GM18858 (cell line): Measurements from ENCODE around the gene KHDRBS1.
A peak's percentile ranks its signal among the peaks of the same experiment; 100 is the strongest.
"Not testable (repeated sequence)": the region's sequence is repeated elsewhere in the genome, so short reads cannot be mapped to it uniquely, and the experiment has no call there.

ENCODE experiments used
- ATAC-seq: cut with Tn5 transposase; IDR thresholded peaks from one replicate; pipeline ENCODE4 v1.9.1; 2021; ENCODE audit not compliant: unreplicated experiment

Gene KHDRBS1

DNA sequence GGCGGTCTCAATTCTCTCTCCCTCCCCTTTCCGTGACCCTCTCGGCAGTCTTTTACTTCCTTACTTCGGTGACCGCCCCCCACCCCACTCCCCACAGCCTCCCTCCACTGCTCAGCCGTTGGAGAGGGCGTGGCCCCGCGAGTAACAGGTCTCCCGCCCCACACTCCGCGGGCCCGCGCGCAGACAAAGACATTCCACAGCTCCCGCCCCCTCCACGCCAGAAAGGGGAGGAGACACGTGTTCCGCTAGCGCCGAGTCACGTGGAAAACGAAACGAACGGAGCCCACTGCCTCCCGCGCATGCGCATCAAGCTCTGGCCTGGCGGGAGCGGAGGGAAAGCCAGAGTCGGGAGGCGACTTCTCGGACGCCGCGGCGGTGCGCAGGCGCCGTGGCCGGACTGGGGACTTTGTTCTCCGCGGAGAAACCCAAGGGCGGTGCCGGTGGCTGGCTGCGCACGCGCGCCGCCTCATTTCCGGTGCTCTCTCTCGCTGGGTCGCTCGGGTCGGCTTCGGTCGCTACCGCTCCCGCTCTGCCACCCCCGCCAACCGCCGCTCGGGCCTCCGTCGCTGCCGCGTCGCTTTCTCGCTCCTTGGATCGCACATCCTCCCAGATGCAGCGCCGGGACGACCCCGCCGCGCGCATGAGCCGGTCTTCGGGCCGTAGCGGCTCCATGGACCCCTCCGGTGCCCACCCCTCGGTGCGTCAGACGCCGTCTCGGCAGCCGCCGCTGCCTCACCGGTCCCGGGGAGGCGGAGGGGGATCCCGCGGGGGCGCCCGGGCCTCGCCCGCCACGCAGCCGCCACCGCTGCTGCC is at the start of gene KHDRBS1:
KHDRBS1 (plus strand) TSS at position 483 of the 813 bp plus-strand sequence; CDS start at position 611, 128 bp downstream.
- peak; percentile 64 for ATAC-seq

- ATAC-seq, result no peak
Measured at GRCh38 chr1:31970873-31971272, 42.8 kb upstream of the KHDRBS1 start.

GRCh38 chr1:31976401-31976800 is 37.3 kb upstream of the KHDRBS1 start:
- no peak for ATAC-seq

DNA sequence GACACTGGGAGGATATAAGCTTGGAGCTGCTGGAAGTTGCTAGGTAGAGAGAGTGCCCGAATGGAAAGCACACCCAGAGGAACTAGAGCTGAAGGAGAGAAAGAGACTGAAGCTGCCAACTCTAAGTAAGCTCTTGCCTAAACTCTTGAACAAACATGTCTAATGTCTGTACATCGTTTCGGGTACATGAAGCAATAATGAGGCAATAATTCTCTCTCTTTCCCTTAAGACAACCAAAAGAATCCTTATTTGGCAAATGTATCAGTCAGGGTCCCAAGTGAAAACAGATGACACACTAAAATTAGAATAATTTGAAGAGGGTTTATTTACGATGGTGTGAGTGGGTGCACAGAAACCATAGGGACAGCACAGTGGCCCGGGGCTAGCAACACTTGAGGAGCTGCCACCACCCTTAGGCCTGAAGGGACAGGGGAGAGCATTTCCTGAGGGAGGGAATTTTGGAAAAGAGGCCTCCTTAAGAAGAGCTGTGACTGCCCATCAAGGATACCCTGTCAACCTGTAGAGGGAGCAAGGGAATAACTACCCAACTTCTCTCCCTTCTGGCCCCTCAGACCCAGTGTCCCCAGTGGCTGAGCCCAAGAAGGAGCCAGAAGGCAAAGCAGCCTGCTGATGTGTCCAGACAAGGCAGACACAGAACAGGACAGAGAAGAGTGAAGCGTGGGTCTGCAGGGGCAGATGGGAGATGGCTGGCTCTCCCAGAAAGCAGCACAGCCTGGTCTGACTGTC is 36.1 kb upstream of the KHDRBS1 start:
- no peak for ATAC-seq

DNA sequence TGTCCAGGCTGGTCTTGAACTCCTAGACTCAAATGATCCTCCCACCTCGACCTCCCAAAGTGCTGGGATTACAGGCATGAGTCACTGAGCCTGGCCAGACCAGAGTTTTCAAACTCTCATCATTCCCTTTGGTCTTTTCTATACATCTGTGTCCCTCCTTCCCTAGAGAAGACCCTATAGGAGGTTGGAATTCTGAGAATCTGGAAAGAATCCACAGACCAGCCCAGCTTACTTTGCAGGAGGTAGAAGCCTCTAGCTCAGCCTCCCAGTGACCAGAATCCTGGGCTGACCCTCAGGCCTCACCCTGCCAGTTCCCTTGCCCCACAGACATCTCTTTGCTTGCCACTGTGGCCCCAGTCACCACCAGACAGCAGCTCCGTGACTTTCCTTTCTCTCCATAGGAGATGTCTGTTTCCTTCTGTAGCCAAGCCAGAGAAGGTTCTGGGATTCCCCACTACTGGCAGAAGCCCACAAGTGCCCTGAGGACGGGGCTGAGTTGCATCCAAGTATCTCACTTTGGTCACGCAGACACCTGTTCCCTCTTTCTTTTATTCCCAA is 34.7 kb upstream of the KHDRBS1 start:
- ATAC-seq, result no peak

DNA sequence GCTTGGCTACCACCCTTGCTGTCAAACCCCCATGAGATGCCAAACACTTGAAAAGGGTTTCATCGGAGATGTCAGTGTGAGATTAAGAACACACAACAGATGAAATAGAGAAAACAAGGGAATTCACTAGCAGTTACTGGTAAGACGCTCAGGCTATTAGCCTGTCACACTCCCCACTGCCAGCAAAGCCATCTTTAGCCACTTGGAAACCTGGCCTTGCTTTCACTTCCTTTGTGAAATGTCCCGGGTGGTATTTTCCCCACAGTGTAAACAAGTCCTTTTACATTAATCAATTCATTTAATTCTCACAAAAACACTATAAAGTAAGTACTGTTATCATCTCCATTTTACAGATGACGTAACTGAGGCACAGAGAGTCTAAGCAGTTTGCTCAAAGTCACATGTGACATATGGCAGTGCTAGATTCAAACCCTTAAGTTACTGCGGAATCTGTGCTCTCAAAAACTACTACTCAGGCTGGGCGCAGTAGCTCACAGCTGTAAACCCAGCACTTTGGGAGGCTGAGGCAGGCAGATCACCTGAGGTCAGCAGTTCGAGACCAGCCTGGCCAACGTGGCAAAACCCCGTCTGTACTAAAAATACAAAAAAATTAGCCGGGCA is 32.7 kb upstream of the KHDRBS1 start:
- ATAC-seq, result no peak

- ATAC-seq, result no peak
Measured at GRCh38 chr1:31981456-31981839, 32.2 kb upstream of the KHDRBS1 start.

DNA sequence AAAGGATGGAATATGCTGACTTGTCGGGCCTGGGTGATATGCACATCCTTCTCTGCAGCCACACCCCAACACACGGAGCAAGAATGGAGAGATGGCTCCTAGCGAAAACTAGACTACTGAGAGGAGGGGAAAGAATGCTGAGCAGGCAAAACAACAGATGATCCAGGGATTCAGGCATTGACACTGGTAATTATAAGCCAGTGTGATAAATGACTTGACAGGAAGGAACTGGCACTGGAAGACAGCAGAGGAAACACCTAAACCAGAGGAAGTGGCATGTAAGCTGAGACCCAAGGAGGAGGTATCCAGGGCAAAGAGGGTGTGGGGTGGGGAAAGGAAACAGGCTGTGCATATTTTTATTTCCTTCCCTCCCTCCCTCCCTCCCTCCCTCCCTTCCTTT is 31.7 kb upstream of the KHDRBS1 start:
- ATAC-seq, result no peak

- no peak for ATAC-seq
Measured at GRCh38 chr1:31984419-31985347, 29.0 kb upstream of the KHDRBS1 start.

- no peak for ATAC-seq
Measured at GRCh38 chr1:31985430-31985829, 28.2 kb upstream of the KHDRBS1 start.

- ATAC-seq, result no peak
Measured at GRCh38 chr1:31987135-31987619, 26.5 kb upstream of the KHDRBS1 start.

DNA sequence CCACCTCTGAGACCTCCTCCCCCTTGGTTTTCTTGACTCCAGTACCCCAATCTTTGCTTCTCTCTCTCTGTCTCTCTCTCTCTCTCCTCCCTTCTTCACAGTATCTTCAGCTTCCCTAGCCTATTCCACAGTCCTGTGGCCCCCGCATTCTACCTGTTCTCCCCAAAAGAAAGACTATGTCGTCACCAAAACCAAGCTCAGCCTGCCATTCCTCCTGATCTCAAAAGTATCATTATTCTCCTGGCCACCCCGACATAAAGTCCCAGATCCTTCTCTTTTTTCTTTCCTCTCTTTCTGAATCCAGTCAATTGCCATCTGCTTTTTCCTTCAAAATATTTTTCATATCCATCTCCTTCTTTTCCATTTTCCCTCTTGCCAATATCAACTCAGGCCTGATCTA is 23.7 kb upstream of the KHDRBS1 start:
- ATAC-seq, result no peak

DNA sequence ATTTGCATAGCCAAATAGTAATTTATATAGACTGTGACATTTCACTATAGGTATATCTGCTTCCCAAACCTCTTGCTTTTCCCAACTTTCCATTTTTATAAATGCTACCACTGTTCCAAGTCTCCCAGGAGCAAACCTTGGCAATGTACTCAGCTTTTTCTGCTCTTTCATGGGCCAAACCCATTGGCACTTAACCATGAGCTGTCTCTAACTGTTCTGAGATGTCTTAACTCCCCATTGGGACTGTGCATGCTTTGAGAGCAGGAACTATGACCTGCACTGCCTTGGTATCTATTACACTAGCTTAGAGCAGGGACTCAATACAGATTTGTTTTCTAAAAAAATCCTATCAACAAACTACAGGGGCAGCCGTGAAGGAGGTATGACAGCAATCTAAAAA is 22.5 kb upstream of the KHDRBS1 start:
- ATAC-seq, result no peak

DNA sequence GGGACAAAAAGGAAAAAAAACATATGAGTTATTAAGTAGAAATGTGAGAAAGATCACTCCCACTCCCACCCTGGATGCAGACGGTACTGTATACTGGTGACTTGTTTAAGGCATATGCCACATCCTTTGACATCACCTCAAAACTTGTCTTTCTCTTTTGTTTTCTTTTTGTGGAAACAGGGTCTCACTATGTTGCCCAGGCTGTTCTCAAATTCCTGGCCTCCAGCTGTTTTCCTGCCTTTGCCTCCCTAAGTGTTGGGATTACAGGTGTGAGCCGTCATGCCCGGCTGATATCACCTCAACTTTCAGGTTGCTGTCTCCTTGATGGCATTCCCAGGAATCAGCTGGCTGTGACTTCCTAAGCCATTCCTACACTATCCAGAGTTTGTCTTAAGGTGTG is 18.4 kb upstream of the KHDRBS1 start:
- no peak for ATAC-seq

DNA sequence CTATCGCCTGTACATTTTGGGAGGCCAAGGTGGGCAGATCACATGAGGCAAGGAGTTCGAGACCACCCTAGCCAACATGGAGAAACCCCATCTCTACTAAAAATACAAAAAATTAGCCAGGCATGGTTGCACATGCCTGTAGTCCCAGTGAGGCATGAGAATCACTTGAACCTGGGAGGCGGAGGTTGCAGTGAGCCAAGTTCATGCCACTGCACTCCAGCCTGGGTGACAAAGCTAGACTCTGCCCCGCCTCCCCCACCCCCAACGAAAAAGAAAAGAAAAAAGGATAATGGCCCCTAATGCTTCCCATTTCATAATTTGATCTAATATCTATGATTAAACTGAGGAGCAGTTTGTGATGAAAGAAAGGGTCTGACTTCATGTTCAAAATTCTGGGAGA is 17.5 kb upstream of the KHDRBS1 start:
- not testable (repeated sequence) for ATAC-seq

- no peak for ATAC-seq
Measured at GRCh38 chr1:32001863-32002262, 11.8 kb upstream of the KHDRBS1 start.

DNA sequence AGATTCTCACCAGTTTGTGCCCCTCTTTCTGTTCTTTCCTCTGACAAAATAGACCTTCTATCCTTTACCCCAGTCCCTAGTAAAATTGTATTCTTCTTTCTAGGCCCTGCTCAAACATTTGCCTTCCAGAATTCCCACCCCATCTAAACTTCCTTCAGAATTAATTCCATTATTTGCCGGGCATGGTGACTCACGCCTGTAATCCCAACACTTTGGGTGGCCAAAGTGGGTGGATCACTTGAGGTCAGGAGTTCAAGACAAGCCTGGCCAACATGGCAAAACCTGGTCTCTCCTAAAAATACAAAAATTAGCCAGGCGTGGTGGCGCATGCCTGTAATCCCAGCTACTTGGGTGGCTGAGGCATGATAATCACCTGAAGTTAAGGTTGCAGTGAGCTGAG is 11.4 kb upstream of the KHDRBS1 start:
- ATAC-seq, result not testable (repeated sequence)

- ATAC-seq, result no peak
Measured at GRCh38 chr1:32005522-32005921, 8.1 kb upstream of the KHDRBS1 start.

DNA sequence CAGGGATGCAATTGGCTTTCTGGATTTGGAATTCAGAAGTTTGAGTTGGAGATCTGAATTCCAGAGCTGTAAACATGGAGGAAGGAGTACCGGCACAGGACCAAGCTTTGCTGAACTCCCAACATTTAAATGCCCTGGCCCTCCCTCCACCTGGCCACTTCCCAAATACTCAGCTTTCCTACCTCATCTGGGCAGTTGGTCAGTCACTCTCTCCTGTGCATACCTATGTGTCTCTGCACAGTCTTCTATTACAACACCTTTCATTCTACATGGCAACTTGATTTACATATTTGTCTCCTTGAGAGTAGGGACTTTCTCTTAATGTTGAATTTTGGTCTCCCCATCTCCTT is 6.1 kb upstream of the KHDRBS1 start:
- no peak for ATAC-seq

GRCh38 chr1:32010246-32010645 is 3.4 kb upstream of the KHDRBS1 start:
- no peak for ATAC-seq
